ENCODE data around the gene CACNG4.

DNA sequence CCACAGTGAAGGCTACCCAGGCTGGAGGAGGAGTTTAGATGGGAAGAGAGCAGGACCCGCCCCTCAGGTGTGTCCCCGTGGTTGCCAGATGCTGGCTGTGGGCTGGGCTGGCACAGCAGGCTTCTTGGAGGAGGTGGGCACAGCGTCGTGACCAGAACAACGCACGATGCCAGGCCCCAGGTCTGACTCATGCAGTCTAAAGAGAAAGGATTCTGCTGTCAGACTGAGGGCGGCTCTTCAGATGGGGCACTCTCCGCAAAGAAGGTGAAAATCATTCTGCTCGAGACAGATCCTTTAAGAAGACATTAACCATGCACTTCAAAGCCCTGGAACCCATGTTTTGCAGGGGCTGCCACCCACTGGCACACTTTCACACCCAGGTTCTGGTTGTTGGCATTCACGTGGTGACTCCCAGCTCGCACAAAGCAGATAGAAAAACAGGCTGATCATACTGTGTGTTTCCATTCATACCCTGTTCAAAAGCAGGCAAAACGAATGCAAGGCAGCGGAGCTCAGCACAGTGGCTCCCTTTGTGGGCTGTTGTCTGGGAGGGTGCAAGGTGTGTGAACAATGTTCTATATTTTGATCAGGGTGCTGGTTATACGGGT lies 19.0 kb downstream of the CACNG4 start:
- TF ChIP-seq, protein P1, sequence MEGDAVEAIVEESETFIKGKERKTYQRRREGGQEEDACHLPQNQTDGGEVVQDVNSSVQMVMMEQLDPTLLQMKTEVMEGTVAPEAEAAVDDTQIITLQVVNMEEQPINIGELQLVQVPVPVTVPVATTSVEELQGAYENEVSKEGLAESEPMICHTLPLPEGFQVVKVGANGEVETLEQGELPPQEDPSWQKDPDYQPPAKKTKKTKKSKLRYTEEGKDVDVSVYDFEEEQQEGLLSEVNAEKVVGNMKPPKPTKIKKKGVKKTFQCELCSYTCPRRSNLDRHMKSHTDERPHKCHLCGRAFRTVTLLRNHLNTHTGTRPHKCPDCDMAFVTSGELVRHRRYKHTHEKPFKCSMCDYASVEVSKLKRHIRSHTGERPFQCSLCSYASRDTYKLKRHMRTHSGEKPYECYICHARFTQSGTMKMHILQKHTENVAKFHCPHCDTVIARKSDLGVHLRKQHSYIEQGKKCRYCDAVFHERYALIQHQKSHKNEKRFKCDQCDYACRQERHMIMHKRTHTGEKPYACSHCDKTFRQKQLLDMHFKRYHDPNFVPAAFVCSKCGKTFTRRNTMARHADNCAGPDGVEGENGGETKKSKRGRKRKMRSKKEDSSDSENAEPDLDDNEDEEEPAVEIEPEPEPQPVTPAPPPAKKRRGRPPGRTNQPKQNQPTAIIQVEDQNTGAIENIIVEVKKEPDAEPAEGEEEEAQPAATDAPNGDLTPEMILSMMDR (IDR thresholded peaks at IDR 0.05 in 8 of 11, conservative IDR thresholded peaks at IDR 0.05 in 3 of 11): no peak
- TF ChIP-seq POLR2A (IDR thresholded peaks at IDR 0.05) (no peak), POLR2AphosphoS5 (IDR thresholded peaks at IDR 0.05) (no peak)

All from spleen (tissue), 7 donors.